HCT116 (cell line): ENCODE results near the gene NUDT14.

Experiments
- CEBPB ChIP-seq: IDR thresholded peaks from 2 replicates; pipeline ENCODE4 v1.6.1; 2012; ENCODE audit warnings: low read depth
- CTCF ChIP-seq, 3 experiments: fragments of 200-600 bp in 1 of 3; sonication (generic) in 1 of 3; IDR thresholded peaks in 2 of 3; conservative IDR thresholded peaks in 1 of 3; 2 replicates each; pipeline ENCODE4 v1.5.1; 2012 to 2017; ENCODE audit warnings: low read depth in 2 of 3, low read length in 2 of 3, antibody characterized with exemption in 1 of 3, borderline replicate concordance in 1 of 3, control low read depth in 1 of 3, mild to moderate bottlenecking in 1 of 3, mixed read lengths in 1 of 3, mixed run types in 1 of 3, moderate library complexity in 1 of 3; ENCODE audit not compliant: insufficient read depth in 1 of 3
- EZH2 ChIP-seq: fragments of 200-600 bp; sonication (generic); IDR thresholded peaks from 2 replicates; pipeline ENCODE4 v1.6.1; 2017; ENCODE audit warnings: antibody characterized with exemption, mixed run types
- EZH2phosphoT487 ChIP-seq: fragments of 200-600 bp; IDR thresholded peaks from 2 replicates; pipeline ENCODE4 v1.6.1; 2018; ENCODE audit warnings: antibody characterized with exemption, borderline replicate concordance
- FOSL1 ChIP-seq: IDR thresholded peaks from 2 replicates; pipeline ENCODE4 v1.6.1; 2012; ENCODE audit warnings: low read depth
- POLR2A ChIP-seq: IDR thresholded peaks from 2 replicates; pipeline ENCODE4 v1.7.0; 2011; ENCODE audit warnings: borderline replicate concordance; ENCODE audit not compliant: insufficient read depth, insufficient read length; ENCODE audit errors: extremely low read depth
- POLR2AphosphoS5 ChIP-seq: IDR thresholded peaks from 2 replicates; pipeline ENCODE4 v1.6.1; 2011; ENCODE audit warnings: mild to moderate bottlenecking, low read depth, low read length, moderate library complexity
- RAD21 ChIP-seq: IDR thresholded peaks from 2 replicates; pipeline ENCODE4 v1.6.1; 2012; ENCODE audit warnings: low read depth, mild to moderate bottlenecking
- YY1 ChIP-seq: IDR thresholded peaks from 2 replicates; pipeline ENCODE4 v1.6.1; 2011; ENCODE audit warnings: low read length, low read depth, moderate library complexity, mild to moderate bottlenecking; ENCODE audit not compliant: insufficient replicate concordance; ENCODE audit errors: extremely low read depth
- ZBTB33 ChIP-seq: IDR thresholded peaks from 2 replicates; pipeline ENCODE4 v1.6.1; 2011; ENCODE audit warnings: mild to moderate bottlenecking, low read length, moderate library complexity; ENCODE audit not compliant: insufficient replicate concordance; ENCODE audit errors: extremely low read depth
- ZNF274 ChIP-seq: fragments of 200-500 bp; sonication (Bioruptor generic); IDR thresholded peaks from 2 replicates; pipeline ENCODE4 v1.6.1; 2014; ENCODE audit warnings: mild to moderate bottlenecking, low read depth, low read length, inconsistent platforms
- TF ChIP-seq, protein P1 (sequence below): IDR thresholded peaks from 2 replicates; pipeline ENCODE4 v1.6.1; 2012

GRCh38 chr14:105206873-105207272 lies 25.8 kb upstream of the NUDT14 start:
- TF ChIP-seq CTCF (IDR thresholded peaks at IDR 0.05 in 2 of 3, conservative IDR thresholded peaks at IDR 0.05 in 1 of 3; ENCODE audit: borderline replicate concordance in 1 of 3, insufficient read depth in 1 of 3, low read depth in 2 of 3, low read length in 2 of 3) (no peak), POLR2AphosphoS5 (no peak), EZH2phosphoT487 (no peak), ZNF274 (no peak), POLR2A (no peak), EZH2 (no peak), YY1 (no peak), ZBTB33 (no peak), CEBPB (no peak), RAD21 (no peak), FOSL1 (no peak)
- TF ChIP-seq, protein P1, sequence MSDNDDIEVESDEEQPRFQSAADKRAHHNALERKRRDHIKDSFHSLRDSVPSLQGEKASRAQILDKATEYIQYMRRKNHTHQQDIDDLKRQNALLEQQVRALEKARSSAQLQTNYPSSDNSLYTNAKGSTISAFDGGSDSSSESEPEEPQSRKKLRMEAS: no peak
